Femur (tissue), 1 donor: Measurements from ENCODE around the gene MFSD6.
A peak's percentile ranks its signal among the peaks of the same experiment; 100 is the strongest.
"Not testable (repeated sequence)": the region's sequence is repeated elsewhere in the genome, so short reads cannot be mapped to it uniquely, and the experiment has no call there.

Experiments used
- DNase-seq: peaks from one replicate; pipeline ENCODE4 v3.0.0-alpha.2; 2017

Gene MFSD6

GRCh38 chr2:190406805-190407204 lies 1.4 kb upstream of the MFSD6 start:
- DNase-seq: no peak

GRCh38 chr2:190407246-190407661 lies 901 bp upstream of the MFSD6 start:
- DNase-seq: no peak

GRCh38 chr2:190408538-190409271 lies 550 bp downstream of the MFSD6 start:
- DNase-seq: peak; percentile 57

- no peak for DNase-seq
Measured at GRCh38 chr2:190409616-190410015, 1.5 kb downstream of the MFSD6 start.

GRCh38 chr2:190410166-190410565 lies 2.0 kb downstream of the MFSD6 start:
- DNase-seq: no peak

GRCh38 chr2:190412966-190413365 lies 4.8 kb downstream of the MFSD6 start:
- DNase-seq: no peak

GRCh38 chr2:190413421-190413820 lies 5.3 kb downstream of the MFSD6 start:
- no peak for DNase-seq

GRCh38 chr2:190415251-190415650 lies 7.1 kb downstream of the MFSD6 start:
- DNase-seq: no peak

GRCh38 chr2:190415794-190416775 lies 7.9 kb downstream of the MFSD6 start:
- no peak for DNase-seq

- DNase-seq: no peak
Measured at GRCh38 chr2:190417045-190417842, 9.1 kb downstream of the MFSD6 start.

- DNase-seq: no peak
Measured at GRCh38 chr2:190418727-190419126, 10.6 kb downstream of the MFSD6 start.

GRCh38 chr2:190420801-190421200 lies 12.6 kb downstream of the MFSD6 start:
- no peak for DNase-seq

GRCh38 chr2:190425221-190425866 lies 17.2 kb downstream of the MFSD6 start:
- DNase-seq: no peak

- no peak for DNase-seq
Measured at GRCh38 chr2:190425883-190426658, 17.9 kb downstream of the MFSD6 start.

- DNase-seq: not testable (repeated sequence)
Measured at GRCh38 chr2:190430866-190431265, 22.7 kb downstream of the MFSD6 start.

- no peak for DNase-seq
Measured at GRCh38 chr2:190431907-190432306, 23.8 kb downstream of the MFSD6 start.

- no peak for DNase-seq
Measured at GRCh38 chr2:190432567-190433231, 24.5 kb downstream of the MFSD6 start.

GRCh38 chr2:190435031-190435670 lies 27.0 kb downstream of the MFSD6 start:
- DNase-seq: no peak

- no peak for DNase-seq
Measured at GRCh38 chr2:190436557-190436956, 28.4 kb downstream of the MFSD6 start.

GRCh38 chr2:190440113-190440512 lies 32.0 kb downstream of the MFSD6 start:
- no peak for DNase-seq

GRCh38 chr2:190441564-190441963 lies 33.4 kb downstream of the MFSD6 start:
- DNase-seq: no peak
